NCI-H1092 treated with DMSO at 0.1 percent for 48 hours (cell line): Measurements from ENCODE around the gene CFAP91.
"Not testable (repeated sequence)": the region's sequence is repeated elsewhere in the genome, so short reads cannot be mapped to it uniquely, and the experiment has no call there.

Source experiments
- DNase-seq: peaks from one replicate; lab custom pipeline; 2025; lab: John Stamatoyannopoulos, UW

Gene CFAP91

DNA sequence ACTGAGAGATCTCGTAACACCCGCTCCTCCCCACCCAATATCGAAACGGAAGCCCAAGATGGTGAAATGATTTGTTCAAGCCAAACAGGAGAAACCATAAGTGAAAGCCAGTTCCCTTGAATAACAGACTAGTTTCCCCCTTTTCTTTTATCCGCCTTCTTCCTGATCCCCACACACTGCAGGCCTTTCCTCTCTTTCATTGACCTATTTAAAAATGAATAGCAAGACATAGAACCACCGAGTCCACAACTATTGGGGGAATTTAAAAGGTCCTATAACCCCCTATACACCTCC is 25.2 kb upstream of the CFAP91 start:
- no peak for DNase-seq

DNA sequence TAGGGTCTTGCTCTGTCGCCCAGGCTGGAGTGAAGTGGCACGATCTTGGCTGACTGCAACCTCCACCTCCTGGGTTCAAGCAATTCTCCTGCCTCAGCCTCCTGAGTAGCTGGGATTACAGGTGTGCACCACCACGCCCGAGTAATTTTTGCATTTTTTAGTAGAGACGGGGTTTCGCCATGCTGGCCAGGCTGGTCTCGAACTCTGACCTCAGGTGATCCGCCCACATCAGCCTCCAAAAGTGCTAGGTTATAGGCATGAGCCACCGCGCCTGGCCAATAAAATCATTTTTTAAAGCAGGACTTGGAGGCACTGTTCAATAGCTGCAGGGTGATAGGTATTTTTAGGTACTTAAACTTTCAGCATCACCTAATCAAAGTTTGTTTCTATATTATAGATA is 24.6 kb upstream of the CFAP91 start:
- DNase-seq = not testable (repeated sequence)

DNA sequence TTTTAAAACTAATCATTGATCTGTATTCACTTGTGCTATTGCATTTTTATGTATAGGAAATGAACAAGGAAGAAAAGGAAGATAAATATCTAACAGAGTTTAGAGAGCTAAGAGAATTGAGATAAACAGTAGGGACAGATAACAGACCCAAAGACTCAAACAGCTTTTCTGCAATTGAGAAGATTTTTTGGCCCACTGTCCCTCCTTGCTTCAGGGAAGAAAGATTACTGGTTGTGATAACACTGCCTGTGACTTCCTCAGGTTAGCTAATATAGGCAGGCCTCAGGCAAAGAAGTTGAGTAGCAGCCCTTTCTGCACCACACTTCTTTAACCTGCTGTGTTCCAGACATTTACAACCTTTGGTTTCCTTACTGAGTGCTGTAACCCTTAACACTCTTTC is 22.9 kb upstream of the CFAP91 start:
- DNase-seq = no peak

DNA sequence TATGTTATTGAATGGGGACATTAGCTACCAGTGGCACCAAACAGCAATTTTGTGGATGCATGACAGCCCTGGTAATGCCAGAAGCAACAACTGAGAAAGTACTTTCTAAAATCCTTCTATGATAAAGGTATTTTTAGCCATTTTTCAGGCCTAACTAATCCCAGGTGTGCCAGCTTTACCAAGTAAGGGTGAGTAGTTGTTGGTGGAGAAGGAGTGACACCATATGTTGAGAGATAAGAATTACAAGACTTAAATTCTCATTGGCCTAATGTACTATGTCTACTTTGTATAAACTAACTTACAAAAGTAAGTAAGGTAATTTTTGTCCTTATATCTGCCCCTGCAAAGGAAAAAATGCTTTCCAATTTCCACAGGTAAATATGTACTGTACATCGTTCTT is 21.5 kb upstream of the CFAP91 start:
- peak; percentile 10 for DNase-seq

DNA sequence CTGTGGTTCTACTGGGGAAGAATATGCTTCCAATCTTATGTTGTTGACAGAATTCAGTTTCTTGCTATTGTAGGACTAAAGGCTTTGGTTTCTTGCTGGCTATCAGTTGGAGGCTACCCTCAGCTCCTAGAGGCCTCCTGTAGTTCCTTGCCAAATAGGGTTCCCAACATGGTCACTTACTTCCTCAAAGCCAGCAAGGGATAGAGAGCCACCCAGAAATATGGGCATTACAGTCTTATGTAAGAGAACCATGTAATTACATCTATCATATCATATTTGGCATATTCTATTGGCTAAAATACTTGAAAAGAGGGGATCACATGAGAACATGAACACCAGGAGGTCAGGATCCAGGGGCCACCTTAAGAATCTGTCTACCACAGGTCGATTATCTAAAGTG is 19.4 kb upstream of the CFAP91 start:
- no peak for DNase-seq

DNA sequence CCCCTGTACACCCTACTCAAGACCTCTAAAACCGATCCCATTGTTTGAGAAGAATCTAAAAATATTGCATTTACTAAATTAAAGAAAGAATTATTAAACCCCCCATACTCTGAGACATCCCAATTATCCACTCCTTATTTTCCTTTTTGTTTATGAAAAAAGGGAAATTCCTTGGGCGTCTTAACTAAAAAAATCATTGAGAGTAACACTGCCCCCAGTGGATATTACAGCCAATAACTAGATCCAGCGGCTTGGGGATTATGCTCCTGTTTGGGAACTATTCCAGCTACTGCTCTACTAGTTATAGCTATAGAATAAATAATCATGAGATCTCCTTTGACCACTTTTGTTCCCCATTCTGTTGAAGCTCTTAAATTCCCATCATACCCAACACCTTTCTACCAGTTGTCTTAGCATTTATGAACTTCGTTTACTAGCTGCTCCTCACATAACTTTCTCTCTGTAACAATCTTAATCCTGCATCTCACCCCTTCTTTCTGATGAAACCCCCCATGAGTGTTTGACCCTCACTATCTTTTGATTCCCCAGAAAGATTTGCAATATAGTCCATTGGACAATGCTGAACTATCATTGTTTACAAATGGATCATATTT is 12.7 kb upstream of the CFAP91 start:
- no peak for DNase-seq

DNA sequence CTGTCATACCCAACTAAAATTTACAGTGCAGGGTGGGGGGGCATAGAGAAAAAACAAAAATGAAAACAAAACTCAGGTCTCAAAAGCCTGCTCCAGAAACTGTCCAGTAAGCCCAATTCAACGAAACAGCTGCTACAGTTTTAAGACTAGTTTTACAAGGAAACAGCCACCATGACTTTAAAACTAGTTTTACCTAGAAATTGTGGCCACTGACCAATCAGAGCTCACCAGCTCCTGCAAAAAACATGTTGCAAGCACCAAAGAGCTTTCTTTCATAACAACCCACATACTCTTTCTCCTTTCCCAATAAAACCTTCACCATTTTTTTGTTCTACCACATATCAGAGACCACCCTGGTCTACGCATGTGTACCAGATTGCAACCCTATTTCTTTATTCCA is 7.3 kb upstream of the CFAP91 start:
- no peak for DNase-seq

DNA sequence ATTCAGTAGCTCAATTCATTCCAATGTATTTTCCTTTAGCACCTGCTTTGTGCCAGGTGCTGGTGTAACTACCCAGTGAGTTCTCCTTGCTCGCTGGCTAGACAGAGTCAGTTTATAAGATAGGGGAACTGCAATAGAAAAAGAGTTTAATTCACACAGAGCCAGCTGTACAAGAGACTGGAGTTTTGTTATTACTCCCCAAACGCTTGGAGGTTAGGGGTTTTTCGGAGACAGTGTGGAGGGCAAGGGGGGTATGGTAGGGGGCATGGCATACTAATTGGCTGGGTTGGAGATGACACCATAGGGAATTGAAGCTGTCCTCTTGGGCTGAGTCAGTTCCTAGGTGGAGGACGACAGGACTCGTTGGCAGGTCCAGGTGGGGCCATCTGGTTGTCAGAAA is 5.4 kb upstream of the CFAP91 start:
- DNase-seq = no peak

DNA sequence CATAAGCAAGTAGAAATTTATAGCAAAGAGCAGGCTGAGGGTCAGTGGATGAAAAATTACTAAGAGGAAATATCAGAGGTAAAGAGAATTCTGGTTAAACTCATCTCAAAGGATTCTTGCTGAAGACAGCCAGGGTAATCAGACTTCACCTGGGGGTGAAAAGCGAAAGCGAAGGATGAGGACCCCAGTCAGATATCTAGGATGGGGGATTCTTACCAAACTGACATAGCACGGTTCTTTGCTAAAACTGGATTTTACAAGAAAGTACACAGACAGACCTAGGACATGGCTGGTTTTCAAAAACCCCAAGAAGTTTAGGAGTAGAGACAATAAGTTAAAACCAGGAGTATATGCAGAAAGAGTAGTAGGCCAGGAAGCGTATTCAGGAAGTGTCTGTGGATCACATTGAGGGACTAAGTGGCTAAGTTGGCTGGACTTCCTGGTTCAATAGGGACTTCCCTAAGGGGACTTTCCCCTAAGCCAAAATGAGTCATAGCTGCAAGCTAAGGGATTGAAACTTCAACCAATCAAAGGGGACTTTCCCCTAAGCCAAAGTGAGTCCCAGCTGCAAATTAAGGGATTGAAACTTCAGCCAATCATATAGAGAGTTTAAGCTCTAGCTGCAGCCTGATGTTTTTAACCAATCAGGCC is 2.4 kb upstream of the CFAP91 start:
- no peak for DNase-seq

DNA sequence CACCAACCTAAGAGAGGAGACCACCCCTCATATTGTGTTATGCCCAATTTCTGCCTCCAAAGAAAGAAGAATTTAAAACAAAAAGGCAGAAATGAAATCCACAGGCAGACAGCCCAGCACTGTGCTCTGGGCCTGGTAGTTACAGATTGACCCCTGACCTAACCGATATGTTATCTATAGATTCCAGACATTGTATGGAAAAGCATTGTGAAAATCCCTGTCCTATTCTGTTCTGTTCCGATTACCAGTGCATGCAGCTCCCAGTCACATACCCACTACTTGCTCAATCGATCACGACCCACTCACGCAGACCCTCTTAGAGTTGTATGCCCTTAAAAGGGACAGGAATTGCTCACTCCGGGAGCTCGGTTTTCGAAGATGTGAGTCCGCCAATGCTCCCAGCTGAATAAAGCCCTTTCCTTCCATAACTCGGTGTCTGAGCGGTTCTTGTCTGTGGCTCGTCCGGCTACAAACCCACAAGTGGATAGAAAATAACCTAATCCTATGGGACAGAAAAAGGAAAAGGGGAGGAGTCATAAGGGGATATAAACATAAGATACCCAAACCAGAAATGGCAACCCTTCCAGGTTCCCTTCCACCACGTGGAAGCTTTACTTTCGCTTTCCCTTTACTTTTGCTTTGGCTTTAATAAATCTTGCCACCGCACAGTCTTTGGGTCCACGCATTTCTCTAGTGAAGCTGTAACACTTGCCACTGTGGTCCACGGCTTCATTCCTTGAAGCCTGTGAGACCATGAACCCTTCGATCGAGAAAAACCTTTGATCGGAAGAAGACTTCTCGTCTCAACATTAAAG is 1.7 kb upstream of the CFAP91 start:
- no peak for DNase-seq

DNA sequence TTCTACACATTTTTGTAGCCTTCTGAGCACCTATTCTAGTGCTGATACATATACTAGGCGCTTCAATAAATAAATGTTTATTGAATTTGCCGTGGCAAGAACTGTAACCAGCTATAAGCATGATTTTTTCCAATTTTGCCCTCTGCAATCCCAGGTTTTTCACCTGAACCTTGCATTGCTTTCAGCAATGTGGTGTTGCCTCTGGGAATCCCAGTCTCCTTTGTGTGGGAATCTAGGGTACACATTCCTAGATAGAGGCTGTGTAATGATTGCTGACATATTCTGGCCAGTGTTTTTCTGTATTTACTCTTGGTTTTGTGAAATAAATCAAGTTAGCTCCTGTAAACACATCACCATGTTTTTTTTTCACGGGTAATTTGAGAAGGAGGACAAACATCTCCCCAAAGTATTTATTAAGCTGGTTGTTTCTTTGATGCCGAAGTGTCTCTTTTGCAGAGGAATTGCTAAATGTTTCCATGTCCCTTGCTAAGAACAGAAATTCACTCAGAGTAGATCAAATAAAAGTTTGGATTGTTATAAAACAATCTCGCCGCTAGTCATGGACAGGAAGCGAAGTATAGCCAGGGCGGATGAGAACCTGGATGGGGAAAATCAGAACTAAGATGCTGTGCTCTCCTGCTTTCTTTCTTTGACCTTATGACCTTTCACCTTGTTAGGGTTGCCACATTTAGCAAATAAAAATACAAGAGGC is 1.2 kb downstream of the CFAP91 start:
- DNase-seq = no peak

DNA sequence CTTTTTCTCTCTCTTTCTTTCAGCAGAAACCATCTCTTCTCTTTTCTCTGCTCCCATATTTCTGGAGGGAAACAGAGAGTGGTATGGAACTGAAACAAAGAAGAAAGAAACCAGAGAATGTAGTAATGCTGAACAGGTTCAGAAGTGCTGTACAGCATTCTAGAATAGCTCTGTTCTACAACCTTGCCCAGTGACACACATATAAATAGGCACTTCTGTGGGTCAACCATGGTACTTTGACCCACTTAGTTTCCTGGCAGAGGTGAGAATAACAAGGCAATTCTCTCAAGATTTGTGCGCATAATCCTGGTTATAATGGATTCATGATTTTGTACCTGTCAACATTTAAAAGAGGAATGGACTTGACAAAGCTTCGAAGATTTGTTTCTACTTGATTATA is 12.3 kb downstream of the CFAP91 start:
- DNase-seq = no peak

DNA sequence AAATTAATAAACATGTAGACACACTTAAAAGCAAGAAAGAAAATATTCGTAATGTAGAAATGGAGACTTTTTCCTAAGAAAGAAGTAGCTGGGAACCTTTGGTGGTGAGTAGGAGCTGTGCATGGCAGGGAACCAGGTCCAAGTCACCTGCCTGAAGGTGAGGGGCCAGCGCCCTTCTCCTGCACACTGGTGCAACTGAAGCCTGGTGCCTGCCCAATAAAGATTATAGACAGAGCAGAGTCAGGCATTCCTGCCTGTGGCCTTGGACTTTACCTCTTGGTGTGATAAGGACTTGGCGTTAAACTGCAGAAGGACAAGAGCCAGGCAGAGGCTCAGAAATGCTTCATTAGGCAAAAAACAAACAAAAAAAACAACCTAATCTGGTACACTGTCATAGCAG is 14.2 kb downstream of the CFAP91 start:
- no peak for DNase-seq

DNA sequence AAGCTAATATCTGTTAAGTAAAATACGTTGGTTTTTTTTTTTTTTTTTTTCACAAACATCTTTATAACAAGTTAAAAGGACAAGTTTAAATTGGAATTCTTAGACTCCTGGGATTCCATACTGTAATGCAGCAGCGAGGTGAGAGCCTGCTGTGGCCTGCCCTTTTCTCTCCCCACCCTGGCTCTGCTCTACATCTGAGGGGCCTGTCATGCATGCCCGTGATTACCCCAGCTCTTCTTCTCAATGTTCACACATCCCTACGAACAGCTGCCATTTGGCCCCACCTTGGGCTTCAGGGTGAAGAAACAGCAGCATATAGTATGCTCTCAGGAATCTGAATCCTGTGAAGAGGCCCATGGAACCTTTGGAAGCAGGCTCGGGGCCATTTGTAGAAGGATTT is 14.7 kb downstream of the CFAP91 start:
- DNase-seq = no peak

DNA sequence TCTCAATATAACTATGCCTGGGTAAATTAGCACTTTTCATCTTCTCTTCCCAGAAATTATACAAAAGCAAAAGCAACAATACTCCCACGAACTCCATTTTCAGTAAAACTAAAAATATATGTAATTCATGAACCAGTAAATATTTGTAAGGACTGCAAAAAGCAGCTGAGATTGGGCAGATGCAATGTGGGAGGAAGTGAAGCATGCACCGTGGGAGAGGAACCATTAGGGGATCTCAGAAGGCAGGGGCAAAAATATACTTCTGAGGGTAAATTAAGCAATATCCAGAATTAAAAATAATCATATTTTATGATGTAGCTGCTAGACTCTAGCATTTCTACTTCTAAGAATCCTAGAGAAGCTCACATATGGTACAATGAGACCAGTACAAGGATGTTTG is 20.2 kb downstream of the CFAP91 start:
- DNase-seq = no peak

DNA sequence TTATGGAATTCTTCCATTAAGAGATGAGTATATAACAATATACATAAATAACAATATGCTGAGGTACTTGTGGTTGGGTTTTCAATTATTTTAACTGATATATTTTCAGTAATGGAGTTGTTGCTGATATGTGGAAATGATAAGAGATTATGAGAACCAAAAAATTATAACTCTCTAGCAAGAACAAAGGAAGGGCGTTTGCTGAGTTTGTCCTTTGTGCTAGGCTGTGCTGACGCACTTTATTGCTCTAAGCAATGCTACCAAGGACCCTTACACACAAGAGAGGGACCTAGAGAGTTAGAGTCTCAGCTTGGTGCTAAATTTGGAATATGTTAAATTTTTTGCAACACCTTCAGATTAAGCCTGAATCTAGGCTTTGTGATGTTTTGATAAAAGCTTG is 24.1 kb downstream of the CFAP91 start:
- DNase-seq = no peak

DNA sequence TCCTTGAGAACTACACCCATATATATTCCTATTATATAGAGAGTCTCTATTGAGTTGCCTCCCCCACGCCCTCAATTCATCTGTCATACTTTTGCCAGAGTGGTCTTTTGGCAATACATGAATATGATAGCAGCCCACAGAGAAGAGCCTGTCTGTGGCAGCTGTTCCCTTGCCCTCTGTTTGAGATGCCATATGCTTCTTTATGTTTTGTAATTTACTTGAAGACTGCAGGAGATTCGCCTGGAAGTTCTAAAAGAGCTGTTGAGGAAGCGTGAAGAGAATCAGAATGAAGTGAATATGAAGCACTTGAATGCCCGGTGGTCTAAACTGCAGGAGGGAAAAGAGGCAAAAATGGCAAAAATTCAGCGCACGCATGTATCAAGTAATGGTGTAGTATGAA is 27.2 kb downstream of the CFAP91 start:
- DNase-seq = no peak

DNA sequence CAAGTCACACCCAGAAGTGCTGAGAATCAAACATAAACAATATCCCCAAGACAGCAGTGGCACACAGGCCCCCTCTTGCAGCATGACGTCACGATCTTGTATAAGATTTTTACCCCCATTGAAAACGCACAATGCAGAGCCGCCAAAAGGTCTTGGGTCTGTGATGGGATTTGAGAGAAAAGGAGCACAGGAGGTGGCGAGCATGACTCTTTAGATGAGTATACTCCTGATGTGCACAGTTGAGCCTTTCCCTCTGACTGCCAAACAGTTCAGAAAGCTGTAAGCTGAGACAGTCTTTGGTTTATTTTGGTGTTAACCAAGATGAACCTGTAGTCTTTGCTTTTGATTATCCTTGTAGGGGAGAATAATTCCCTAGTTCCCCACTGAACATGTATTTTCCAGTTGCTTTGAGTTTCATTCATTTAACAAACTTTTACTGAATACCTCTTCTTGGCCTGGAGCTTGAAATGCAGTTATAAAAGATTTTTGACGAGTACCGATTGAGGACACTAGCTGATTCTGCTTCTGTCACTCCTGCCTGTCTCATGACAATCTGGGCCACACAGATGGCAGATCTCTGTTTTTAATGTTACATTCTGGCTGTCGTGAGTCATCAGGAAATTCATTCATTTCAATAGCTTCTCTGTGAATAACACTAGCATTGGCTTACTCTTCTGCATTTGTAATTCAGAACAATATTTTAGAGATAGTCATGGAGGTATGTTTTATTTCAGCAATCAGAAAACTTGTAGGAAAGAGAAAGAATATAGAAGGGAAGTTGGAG is 28.9 kb downstream of the CFAP91 start:
- no peak for DNase-seq

DNA sequence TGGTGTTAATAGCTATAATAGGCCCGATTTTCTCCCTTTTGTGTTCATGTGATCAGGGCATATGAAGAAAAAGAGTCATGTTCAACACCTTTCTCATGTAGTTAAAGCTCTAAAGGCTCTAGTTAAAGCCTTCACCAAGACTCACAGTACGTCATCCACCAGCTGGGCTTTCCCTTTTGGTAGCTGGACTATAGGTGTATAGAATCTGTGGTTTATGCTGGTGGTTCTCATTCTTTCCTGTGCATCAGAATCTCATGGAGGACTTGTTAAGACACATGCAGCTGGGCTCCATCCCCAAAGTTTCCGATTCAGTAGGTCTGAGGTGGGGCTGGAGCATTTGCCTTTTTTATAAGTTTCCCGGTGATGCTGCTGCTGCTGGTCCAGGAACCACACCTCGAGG is 31.0 kb downstream of the CFAP91 start:
- DNase-seq = no peak

DNA sequence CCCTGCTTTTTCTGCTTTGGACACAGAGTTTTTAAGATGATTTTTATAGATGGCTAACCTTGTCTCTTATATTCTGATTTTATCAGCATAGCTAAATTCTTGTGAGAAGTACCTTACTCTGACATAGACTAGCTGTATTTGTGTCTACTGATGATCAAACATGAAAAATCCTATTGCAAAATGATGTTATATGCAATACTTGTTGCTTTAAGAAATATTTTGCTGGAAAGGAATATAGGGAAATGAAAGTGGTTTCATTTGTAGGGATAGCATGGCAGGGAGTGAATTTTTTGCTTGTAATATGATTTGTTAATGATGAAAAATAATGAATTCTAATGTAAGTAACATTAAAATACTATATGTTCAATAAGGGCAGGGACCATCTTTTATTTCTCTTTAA is 35.9 kb downstream of the CFAP91 start:
- DNase-seq = no peak

DNA sequence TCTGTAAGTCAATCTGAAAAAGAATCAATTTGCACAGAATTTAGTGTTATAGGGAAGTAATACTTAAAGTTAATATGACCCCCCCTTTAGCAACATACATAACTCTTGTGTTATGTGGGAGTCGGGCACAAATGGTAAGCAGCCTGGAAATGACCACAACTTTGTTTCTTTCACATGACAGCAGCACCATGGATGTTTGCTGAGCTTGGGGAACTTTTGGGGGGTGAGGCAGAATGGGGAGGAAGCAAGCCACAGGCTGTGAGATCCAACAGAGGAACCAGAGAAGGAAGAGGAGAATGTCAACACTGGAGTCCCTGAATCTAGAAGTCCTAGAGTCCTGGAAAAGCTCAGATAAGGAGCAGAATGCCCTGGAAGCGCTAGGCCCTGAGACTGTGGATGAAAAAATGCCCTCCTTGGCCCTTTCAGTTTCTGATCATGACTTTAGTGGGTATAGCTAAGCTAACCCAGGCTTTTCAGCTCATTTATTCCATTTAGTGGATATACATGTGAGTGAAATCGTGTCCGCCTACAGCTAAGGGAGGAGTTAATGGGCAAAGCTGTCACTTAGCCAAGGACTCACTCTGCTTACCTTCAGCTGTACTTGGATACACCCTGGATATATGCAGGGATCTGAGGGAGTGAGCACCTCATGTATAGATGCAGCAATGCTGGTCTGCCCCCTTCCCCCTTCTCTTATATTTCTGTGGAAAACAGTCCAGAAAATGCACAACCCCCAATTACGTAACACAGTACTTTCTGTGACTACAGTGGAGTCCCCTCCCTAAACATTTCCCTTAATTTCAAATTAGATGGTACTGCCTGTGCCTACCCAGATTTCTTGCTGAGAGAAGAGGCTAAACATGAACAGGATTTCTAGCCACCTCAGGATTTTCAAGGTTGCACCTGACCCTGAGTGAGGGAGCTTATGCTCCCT is 39.1 kb downstream of the CFAP91 start:
- no peak for DNase-seq
